SK-N-SH (cell line): ENCODE results near the gene MYO9B.

Experiments
- CHD2 ChIP-seq: fragments of 150-350 bp; IDR thresholded peaks from 2 replicates; pipeline ENCODE4 v1.6.1; 2018; ENCODE audit warnings: low read length; ENCODE audit not compliant: partially characterized antibody
- GATA2 ChIP-seq: sonication (generic); formaldehyde crosslinking; IDR thresholded peaks from 2 replicates; pipeline ENCODE4 v1.5.0; 2020; ENCODE audit warnings: mild to moderate bottlenecking, missing genetic modification reagents
- JUND ChIP-seq: IDR thresholded peaks from 2 replicates; pipeline ENCODE4 v1.4.0; 2012
- MEF2A ChIP-seq: IDR thresholded peaks from 2 replicates; pipeline ENCODE4 v1.4.0; 2012; ENCODE audit warnings: low read depth, borderline replicate concordance
- POLR2AphosphoS5 ChIP-seq: IDR thresholded peaks from 2 replicates; pipeline ENCODE4 v1.6.1; 2012; ENCODE audit warnings: low read depth, low read length
- RAD21 ChIP-seq: IDR thresholded peaks from 2 replicates; pipeline ENCODE4 v1.6.1; 2012; ENCODE audit warnings: mild to moderate bottlenecking, low read length
- RCOR1 ChIP-seq: fragments of 150-350 bp; IDR thresholded peaks from 2 replicates; pipeline ENCODE4 v1.6.1; 2017; ENCODE audit warnings: antibody characterized with exemption, low read length
- RFX5 ChIP-seq: IDR thresholded peaks from 2 replicates; pipeline ENCODE4 v1.6.1; 2012; ENCODE audit warnings: mild to moderate bottlenecking, improper control_type of control experiment, low read length
- TAF1 ChIP-seq: IDR thresholded peaks from 2 replicates; pipeline ENCODE4 v1.6.1; 2012; ENCODE audit warnings: low read depth, mild to moderate bottlenecking, low read length, moderate library complexity, borderline replicate concordance
- TF ChIP-seq, protein P1 (sequence below): fragments of 200-600 bp; sonication (generic); IDR thresholded peaks from 2 replicates; pipeline ENCODE4 v1.6.1; 2017; ENCODE audit warnings: antibody characterized with exemption, mild to moderate bottlenecking, moderate library complexity
- TF ChIP-seq, protein P2 (sequence below): fragments of 150-350 bp; IDR thresholded peaks from 2 replicates; pipeline ENCODE4 v1.6.1; 2016; ENCODE audit warnings: mild to moderate bottlenecking, low read depth, low read length
- TF ChIP-seq, protein P3 (sequence below): fragments of 150-350 bp; IDR thresholded peaks from 2 replicates; pipeline ENCODE4 v1.6.1; 2017; ENCODE audit warnings: antibody characterized with exemption, low read length, low read depth, borderline replicate concordance
- TF ChIP-seq, protein P4 (sequence below): IDR thresholded peaks from 2 replicates; pipeline ENCODE4 v1.4.0; 2012; ENCODE audit warnings: low read depth

DNA sequence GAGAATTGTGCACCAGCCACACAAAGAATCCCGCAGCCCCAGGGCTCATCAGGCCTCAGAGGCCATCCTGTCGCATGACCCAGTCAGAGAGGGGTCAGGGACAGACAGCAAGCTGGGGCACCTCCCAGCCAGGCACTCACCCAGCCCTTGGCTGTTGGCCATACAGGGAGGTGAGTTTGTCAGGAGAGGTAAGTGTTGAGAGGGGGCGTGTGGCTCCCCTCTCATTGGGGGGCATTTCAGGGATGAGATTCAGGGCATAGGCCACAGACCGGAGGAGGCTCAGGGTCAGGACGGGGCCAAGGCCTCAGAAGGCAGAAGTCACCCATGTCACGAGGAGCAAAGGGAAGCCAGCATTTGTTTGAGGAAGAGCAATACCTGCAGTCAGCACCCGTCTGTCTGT lies 37.1 kb downstream of the MYO9B start:
- TF ChIP-seq TAF1 (no peak), CHD2 (no peak), GATA2 (CRISPR knock-in tag) (no peak), POLR2AphosphoS5 (no peak), RAD21 (no peak), MEF2A (no peak), JUND (no peak), RCOR1 (no peak), RFX5 (no peak)
- TF ChIP-seq, protein P1, sequence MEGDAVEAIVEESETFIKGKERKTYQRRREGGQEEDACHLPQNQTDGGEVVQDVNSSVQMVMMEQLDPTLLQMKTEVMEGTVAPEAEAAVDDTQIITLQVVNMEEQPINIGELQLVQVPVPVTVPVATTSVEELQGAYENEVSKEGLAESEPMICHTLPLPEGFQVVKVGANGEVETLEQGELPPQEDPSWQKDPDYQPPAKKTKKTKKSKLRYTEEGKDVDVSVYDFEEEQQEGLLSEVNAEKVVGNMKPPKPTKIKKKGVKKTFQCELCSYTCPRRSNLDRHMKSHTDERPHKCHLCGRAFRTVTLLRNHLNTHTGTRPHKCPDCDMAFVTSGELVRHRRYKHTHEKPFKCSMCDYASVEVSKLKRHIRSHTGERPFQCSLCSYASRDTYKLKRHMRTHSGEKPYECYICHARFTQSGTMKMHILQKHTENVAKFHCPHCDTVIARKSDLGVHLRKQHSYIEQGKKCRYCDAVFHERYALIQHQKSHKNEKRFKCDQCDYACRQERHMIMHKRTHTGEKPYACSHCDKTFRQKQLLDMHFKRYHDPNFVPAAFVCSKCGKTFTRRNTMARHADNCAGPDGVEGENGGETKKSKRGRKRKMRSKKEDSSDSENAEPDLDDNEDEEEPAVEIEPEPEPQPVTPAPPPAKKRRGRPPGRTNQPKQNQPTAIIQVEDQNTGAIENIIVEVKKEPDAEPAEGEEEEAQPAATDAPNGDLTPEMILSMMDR = no peak
- TF ChIP-seq, protein P2, sequence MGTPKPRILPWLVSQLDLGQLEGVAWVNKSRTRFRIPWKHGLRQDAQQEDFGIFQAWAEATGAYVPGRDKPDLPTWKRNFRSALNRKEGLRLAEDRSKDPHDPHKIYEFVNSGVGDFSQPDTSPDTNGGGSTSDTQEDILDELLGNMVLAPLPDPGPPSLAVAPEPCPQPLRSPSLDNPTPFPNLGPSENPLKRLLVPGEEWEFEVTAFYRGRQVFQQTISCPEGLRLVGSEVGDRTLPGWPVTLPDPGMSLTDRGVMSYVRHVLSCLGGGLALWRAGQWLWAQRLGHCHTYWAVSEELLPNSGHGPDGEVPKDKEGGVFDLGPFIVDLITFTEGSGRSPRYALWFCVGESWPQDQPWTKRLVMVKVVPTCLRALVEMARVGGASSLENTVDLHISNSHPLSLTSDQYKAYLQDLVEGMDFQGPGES = no peak
- TF ChIP-seq, protein P3, sequence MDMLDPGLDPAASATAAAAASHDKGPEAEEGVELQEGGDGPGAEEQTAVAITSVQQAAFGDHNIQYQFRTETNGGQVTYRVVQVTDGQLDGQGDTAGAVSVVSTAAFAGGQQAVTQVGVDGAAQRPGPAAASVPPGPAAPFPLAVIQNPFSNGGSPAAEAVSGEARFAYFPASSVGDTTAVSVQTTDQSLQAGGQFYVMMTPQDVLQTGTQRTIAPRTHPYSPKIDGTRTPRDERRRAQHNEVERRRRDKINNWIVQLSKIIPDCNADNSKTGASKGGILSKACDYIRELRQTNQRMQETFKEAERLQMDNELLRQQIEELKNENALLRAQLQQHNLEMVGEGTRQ = no peak
- TF ChIP-seq, protein P4, sequence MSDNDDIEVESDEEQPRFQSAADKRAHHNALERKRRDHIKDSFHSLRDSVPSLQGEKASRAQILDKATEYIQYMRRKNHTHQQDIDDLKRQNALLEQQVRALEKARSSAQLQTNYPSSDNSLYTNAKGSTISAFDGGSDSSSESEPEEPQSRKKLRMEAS = no peak
